ENCODE measurements around the gene PAX5.

The PAX5 gene

GRCh38 chr9:36924757-36925432 is 109.2 kb downstream of the PAX5 start:
- DNase-seq, result no peak

- no peak for DNase-seq
These were observed 110.0 kb downstream of the PAX5 start for GRCh38 chr9:36924071-36924470.

GRCh38 chr9:36923025-36923625 is 110.9 kb downstream of the PAX5 start:
- DNase-seq, result no peak

GRCh38 chr9:36922548-36922947 is 111.5 kb downstream of the PAX5 start:
- DNase-seq, result no peak

- no peak for DNase-seq
These were observed 119.9 kb downstream of the PAX5 start for GRCh38 chr9:36914212-36914577.

GRCh38 chr9:36913393-36914211 is 120.5 kb downstream of the PAX5 start:
- DNase-seq, result no peak

- DNase-seq, result no peak
These were observed 121.4 kb downstream of the PAX5 start for GRCh38 chr9:36912620-36913019.

- DNase-seq, result no peak
These were observed 122.3 kb downstream of the PAX5 start for GRCh38 chr9:36911601-36912412.

GRCh38 chr9:36911037-36911436 is 123.0 kb downstream of the PAX5 start:
- DNase-seq, result no peak

- no peak for DNase-seq
These were observed 127.6 kb downstream of the PAX5 start for GRCh38 chr9:36906492-36906891.

- no peak for DNase-seq
These were observed 128.7 kb downstream of the PAX5 start for GRCh38 chr9:36905101-36906066.

GRCh38 chr9:36903541-36904435 is 130.3 kb downstream of the PAX5 start:
- DNase-seq, result no peak

GRCh38 chr9:36902861-36903524 is 131.1 kb downstream of the PAX5 start:
- no peak for DNase-seq

GRCh38 chr9:36902080-36902716 is 131.9 kb downstream of the PAX5 start:
- DNase-seq, result no peak

GRCh38 chr9:36901528-36901927 is 132.5 kb downstream of the PAX5 start:
- DNase-seq, result no peak

- no peak for DNase-seq
These were observed 133.2 kb downstream of the PAX5 start for GRCh38 chr9:36900856-36901220.

GRCh38 chr9:36900136-36900855 is 133.8 kb downstream of the PAX5 start:
- DNase-seq, result no peak

GRCh38 chr9:36899406-36899805 is 134.7 kb downstream of the PAX5 start:
- no peak for DNase-seq

GRCh38 chr9:36898431-36899020 is 135.5 kb downstream of the PAX5 start:
- no peak for DNase-seq

All from activated T-cell treated with anti-CD3 and anti-CD28 coated beads, Interleukin-2, amount 50 U/mL, for 1 hour (primary cell).